H9 (cell line): ENCODE data around the gene METRNL. TPM values are rescaled to one million over a fixed set of nuclear protein-coding genes. Genes with fewer than 3 reads are reported as not detected.

Experiments used
- DNase-seq: peaks from one replicate; pipeline ENCODE4 v3.0.0-alpha.2; 2017
- H2AFZ ChIP-seq: one replicate; pipeline ENCODE4 v1.6.1; 2013; ENCODE audit warnings: mild to moderate bottlenecking, low read length, control low read depth, moderate library complexity
- H2AK5ac ChIP-seq: 2 replicates; pipeline ENCODE4 v1.6.1; 2013; ENCODE audit warnings: low read length, control low read depth, mixed read lengths; ENCODE audit not compliant: insufficient read length
- H2BK120ac ChIP-seq: one replicate; pipeline ENCODE4 v1.6.1; 2013; ENCODE audit warnings: low read depth, mild to moderate bottlenecking, low read length, control low read depth, inconsistent platforms; ENCODE audit not compliant: poor library complexity, severe bottlenecking
- H2BK12ac ChIP-seq: 2 replicates; pipeline ENCODE4 v1.6.1; 2013; ENCODE audit warnings: low read length, control low read depth, mixed read lengths, low read depth; ENCODE audit not compliant: insufficient read length
- H2BK15ac ChIP-seq: 2 replicates; pipeline ENCODE4 v1.6.1; 2013; ENCODE audit warnings: low read depth, low read length, control low read depth
- H2BK20ac ChIP-seq: one replicate; pipeline ENCODE4 v1.6.1; 2013; ENCODE audit warnings: low read depth, mild to moderate bottlenecking, low read length, control low read depth, inconsistent platforms; ENCODE audit not compliant: poor library complexity, severe bottlenecking
- H2BK5ac ChIP-seq: 2 replicates; pipeline ENCODE4 v1.6.1; 2013; ENCODE audit warnings: low read length, control low read depth, mixed read lengths; ENCODE audit not compliant: insufficient read length
- H3K14ac ChIP-seq: 2 replicates; pipeline ENCODE4 v1.6.1; 2013; ENCODE audit warnings: low read length, control low read depth; ENCODE audit not compliant: insufficient read depth
- H3K18ac ChIP-seq: 2 replicates; pipeline ENCODE4 v1.6.1; 2013; ENCODE audit warnings: low read depth, mild to moderate bottlenecking, mixed read lengths, low read length, control low read depth; ENCODE audit not compliant: insufficient read length
- H3K23ac ChIP-seq: 2 replicates; pipeline ENCODE4 v1.6.1; 2013; ENCODE audit warnings: low read length, control low read depth, mixed read lengths, low read depth; ENCODE audit not compliant: insufficient read length
- H3K23me2 ChIP-seq: 2 replicates; pipeline ENCODE4 v1.6.1; 2013; ENCODE audit warnings: low read depth, mild to moderate bottlenecking, mixed read lengths, low read length, control low read depth; ENCODE audit not compliant: insufficient read length, poor library complexity, severe bottlenecking
- H3K27ac ChIP-seq: 2 replicates; pipeline ENCODE4 v1.5.1; 2013; ENCODE audit warnings: low read length, control low read depth, mixed read lengths, low read depth; ENCODE audit not compliant: insufficient read length
- H3K27me3 ChIP-seq: 2 replicates; pipeline ENCODE4 v1.6.1; 2013; ENCODE audit warnings: low read length, control low read depth, inconsistent platforms; ENCODE audit not compliant: insufficient read depth
- H3K4ac ChIP-seq: 2 replicates; pipeline ENCODE4 v1.6.1; 2013; ENCODE audit warnings: low read depth, mild to moderate bottlenecking, control low read depth, inconsistent platforms, low read length, moderate library complexity
- H3K4me1 ChIP-seq: 2 replicates; pipeline ENCODE4 v1.6.1; 2013; ENCODE audit warnings: low read length, control low read depth, inconsistent platforms; ENCODE audit not compliant: insufficient read depth
- H3K4me2 ChIP-seq: 2 replicates; pipeline ENCODE4 v1.6.1; 2013; ENCODE audit warnings: low read length, control low read depth, mixed read lengths; ENCODE audit not compliant: insufficient read length, insufficient read depth
- H3K56ac ChIP-seq: 2 replicates; pipeline ENCODE4 v1.6.1; 2013; ENCODE audit warnings: low read depth, mild to moderate bottlenecking, mixed read lengths, low read length, control low read depth; ENCODE audit not compliant: insufficient read length
- H3K79me1 ChIP-seq: 2 replicates; pipeline ENCODE4 v1.6.1; 2013; ENCODE audit warnings: low read depth, mild to moderate bottlenecking, moderate library complexity, low read length, control low read depth, inconsistent platforms; ENCODE audit not compliant: insufficient read depth, poor library complexity, severe bottlenecking
- H3K79me2 ChIP-seq: 2 replicates; pipeline ENCODE4 v1.6.1; 2013; ENCODE audit warnings: low read length, control low read depth, inconsistent platforms; ENCODE audit not compliant: insufficient read depth
- H3K9ac ChIP-seq: 2 replicates; pipeline ENCODE4 v1.6.1; 2013; ENCODE audit warnings: low read length, control low read depth, mixed read lengths; ENCODE audit not compliant: insufficient read length; ENCODE audit errors: extremely low read depth
- H3K9me3 ChIP-seq: one replicate; pipeline ENCODE4 v1.6.1; 2013; ENCODE audit warnings: low read depth, low read length, inconsistent platforms; ENCODE audit not compliant: control insufficient read depth
- H3T11ph ChIP-seq: one replicate; pipeline ENCODE4 v1.6.1; 2013; ENCODE audit warnings: mild to moderate bottlenecking, low read length, control low read depth, inconsistent platforms
- H4K20me1 ChIP-seq: one replicate; pipeline ENCODE4 v1.6.1; 2013; ENCODE audit not compliant: control insufficient read depth, insufficient read length, insufficient read depth
- H4K5ac ChIP-seq: 2 replicates; pipeline ENCODE4 v1.6.1; 2013; ENCODE audit warnings: low read depth, mild to moderate bottlenecking, mixed read lengths, low read length, control low read depth; ENCODE audit not compliant: insufficient read length
- H4K8ac ChIP-seq: replicated peaks from 2 replicates; pipeline ENCODE4 v1.6.1; 2013; ENCODE audit warnings: low read length, control low read depth, mixed read lengths, low read depth; ENCODE audit not compliant: insufficient read length
- H4K91ac ChIP-seq: 2 replicates; pipeline ENCODE4 v1.6.1; 2013; ENCODE audit warnings: low read depth, mild to moderate bottlenecking, moderate library complexity, mixed read lengths, low read length, control low read depth; ENCODE audit not compliant: insufficient read length
- H3K27ac Mint-ChIP-seq, 3 experiments: 2 replicates in 2 of 3; 3 replicates in 1 of 3; pipeline ENCODE4 v1.8.0; 2020 to 2021; ENCODE audit warnings: mixed read lengths in 3 of 3, mild to moderate bottlenecking in 1 of 3, moderate library complexity in 1 of 3
- H3K27me3 Mint-ChIP-seq: 2 replicates; pipeline ENCODE4 v1.8.0; 2021; ENCODE audit warnings: low read depth, mild to moderate bottlenecking, moderate library complexity, mixed read lengths
- H3K36me3 Mint-ChIP-seq, 3 experiments: 2 replicates in 2 of 3; 3 replicates in 1 of 3; pipeline ENCODE4 v1.8.0; 2020 to 2021; ENCODE audit warnings: low read depth in 3 of 3, mixed read lengths in 3 of 3; ENCODE audit not compliant: insufficient read depth in 1 of 3
- H3K4me1 Mint-ChIP-seq, 2 experiments: 2 replicates each; pipeline ENCODE4 v1.8.0; 2020; ENCODE audit warnings: mixed read lengths in 2 of 2
- H3K4me3 Mint-ChIP-seq, 2 experiments: 2 replicates in 1 of 2; 3 replicates in 1 of 2; pipeline ENCODE4 v1.8.0; 2020 to 2021; ENCODE audit warnings: mild to moderate bottlenecking in 2 of 2, mixed read lengths in 2 of 2, moderate library complexity in 1 of 2
- H3K9me3 Mint-ChIP-seq, 2 experiments: 2 replicates in 1 of 2; 3 replicates in 1 of 2; pipeline ENCODE4 v1.8.0; 2020; ENCODE audit warnings: mild to moderate bottlenecking in 2 of 2, mixed read lengths in 2 of 2, moderate library complexity in 1 of 2
- CTCF ChIP-seq: fragments of 200-600 bp; sonication (generic); conservative IDR thresholded peaks from 3 replicates; pipeline ENCODE4 v1.8.0; 2021; ENCODE audit warnings: antibody characterized with exemption, mild to moderate bottlenecking
- WGBS: extraction: QIAGEN DNeasy Blood & Tissue Kit; methylation state at CpG from one replicate; pipeline ENCODE4 v1.1.7; 2013; ENCODE audit warnings: missing lambda C conversion rate, low lambda C conversion rate, mixed read lengths; ENCODE audit not compliant: insufficient read length; ENCODE audit errors: extremely low coverage; 5-methylcytosine and 5-hydroxymethylcytosine counted together
- total RNA-seq: library from RNA; stranded (reverse); gene quantifications from 2 replicates; pipeline ENCODE4 v1.2.1, GENCODE V29; 2021

The METRNL gene
- total RNA-seq, 1 experiment from 2014 or later = 21.4 TPM

DNA sequence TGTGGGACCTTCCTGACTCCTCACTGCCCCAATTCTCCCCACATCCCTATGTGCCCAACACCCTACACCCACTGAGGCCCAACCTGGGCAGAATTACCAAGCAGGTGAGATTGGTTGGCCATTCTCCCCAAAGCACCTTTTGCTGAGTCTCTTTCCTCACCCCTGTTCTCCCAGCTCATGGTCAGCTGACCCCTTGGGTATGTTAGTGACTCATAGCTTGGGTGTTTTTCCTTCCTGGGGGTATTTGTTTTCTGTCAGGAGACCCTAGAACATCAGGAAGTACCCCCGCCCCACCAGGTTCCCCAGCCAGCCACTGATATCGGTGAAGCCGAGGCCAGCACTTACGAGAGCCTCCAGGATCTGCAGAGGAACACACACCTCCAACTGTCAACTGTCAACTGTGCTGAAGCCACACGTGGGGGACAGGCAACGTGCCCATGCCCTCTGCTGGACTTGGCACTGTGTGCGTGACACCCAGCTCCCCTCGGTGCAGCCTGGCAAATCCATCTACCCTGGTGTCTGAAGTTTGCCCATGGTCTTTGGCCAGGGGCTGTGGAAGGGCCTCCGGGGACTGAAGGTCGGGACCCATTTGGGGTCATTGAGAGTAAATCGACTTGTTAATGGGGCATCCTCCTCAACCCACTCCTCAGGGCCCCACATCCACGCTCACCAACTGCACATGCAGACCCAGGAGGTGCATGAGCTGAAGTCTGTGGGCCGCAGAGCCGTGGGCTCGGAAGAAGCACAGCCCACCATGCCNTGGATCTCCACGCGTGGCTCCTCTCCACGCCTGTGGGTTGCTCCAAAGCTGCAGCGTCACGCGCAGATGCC, 53.1 kb downstream of the METRNL start:
- no CpG with 5 or more reads among the region's 21 CpGs for WGBS
- no peaks in the 10 kb centered on the region for H3K9me3 ChIP-seq
- H3K79me1 ChIP-seq = no peaks in the 10 kb centered on the region
- H3K23me2 ChIP-seq = no peaks in the 10 kb centered on the region
- H3K23ac ChIP-seq = no peak overlapping the region
- H3K9me3 Mint-ChIP-seq = no peaks in the 10 kb centered on the region
- no peak overlapping the region for H4K8ac ChIP-seq
- H3K9ac ChIP-seq = no peak overlapping the region
- H3K79me2 ChIP-seq = no peaks in the 10 kb centered on the region
- H3T11ph ChIP-seq = no peak overlapping the region
- H3K4ac ChIP-seq = no peak overlapping the region
- no peak overlapping the region for H3K4me2 ChIP-seq
- H2AK5ac ChIP-seq = no peak overlapping the region
- peaks cover 6% of the 10 kb centered on the region for H3K27me3 Mint-ChIP-seq
- peak overlapping the region; percentile 44 for H3K18ac ChIP-seq
- DNase-seq = peak; percentile 26
- no peaks in the 10 kb centered on the region for H3K27me3 ChIP-seq
- no peak overlapping the region for H2BK5ac ChIP-seq
- H3K4me1 Mint-ChIP-seq = peaks cover 3 to 7% of the 10 kb centered on the region in 2 experiments; a peak in 2 of 4 replicates
- H3K56ac ChIP-seq = no peak overlapping the region
- H3K27ac ChIP-seq = no peak overlapping the region
- TF ChIP-seq CTCF = no peak
- no peak overlapping the region for H2BK20ac ChIP-seq
- H4K20me1 ChIP-seq = no peaks in the 10 kb centered on the region
- no peaks in the 10 kb centered on the region; a peak in 1 of 7 replicates for H3K36me3 Mint-ChIP-seq
- peak overlapping the region; percentile 31; the same call in 1 of the 2 replicates for H3K14ac ChIP-seq
- H2BK15ac ChIP-seq = no peak overlapping the region
- H4K91ac ChIP-seq = no peak overlapping the region
- H3K4me1 ChIP-seq = no peaks in the 10 kb centered on the region
- H2AFZ ChIP-seq = no peak overlapping the region
- no peak overlapping the region for H2BK120ac ChIP-seq
- H2BK12ac ChIP-seq = no peak overlapping the region
- no peak overlapping the region for H3K4me3 Mint-ChIP-seq
- H3K27ac Mint-ChIP-seq = peak overlapping the region in 1 of 3 experiments; percentile 34; a peak in 2 of 7 replicates
- H4K5ac ChIP-seq = no peak overlapping the region
